K562 (cell line): Measurements from ENCODE around the gene MLLT3. TPM values are rescaled to one million over a fixed set of nuclear protein-coding genes. Genes with fewer than 3 reads are reported as not detected.

Experiments used
- ATAC-seq: fragments of 200-7000 bp; cut with Tn5 transposase; 3 replicates; pipeline ENCODE4 v1.9.1; 2020; ENCODE audit warnings: moderate library complexity
- BruUV-seq: library from RNA; stranded (reverse); fragments of 400-500 nt; replicated peaks from 2 replicates; lab custom pipeline; 2021; lab: Mats Ljungman, UMichigan
- CTCF ChIA-PET: fragments of 300-600 bp; formaldehyde crosslinking; extraction: SDS; loops from one replicate; lab custom pipeline; 2021; ENCODE audit warnings: low intra/inter-chr PET ratio; lab: Yijun Ruan, JAX
- POLR2A ChIA-PET: fragments of 300-600, 350-650 bp; sonication (Branson Sonifier 250); formaldehyde crosslinking; extraction: SDS; loops from one replicate; lab custom pipeline; 2021; ENCODE audit warnings: antibody characterized with exemption, inconsistent platforms; lab: Yijun Ruan, JAX
- DNase-seq, 4 experiments: peaks; one replicate each; pipeline versions ENCODE4 v3.0.0 to v3.0.0-alpha.2; 2011 to 2018; ENCODE audit warnings: low spot score in 3 of 4, mixed read lengths in 3 of 4; ENCODE audit errors: extremely low read depth in 1 of 4
- FAIRE-seq: peaks from 2 replicates; lab custom pipeline; 2011; peaks lifted over from hg19 to GRCh38; lab: Jason Lieb, UNC
- H2AFZ ChIP-seq: 2 replicates; pipeline ENCODE4 v1.6.0; 2011; ENCODE audit warnings: low read depth, low read length, control low read depth, inconsistent platforms
- H3K27ac ChIP-seq: fragments of 200-600 bp; 3 replicates; pipeline ENCODE4 v1.8.0; 2011; ENCODE audit warnings: low read depth, mild to moderate bottlenecking, control low read depth, inconsistent platforms, low read length, moderate library complexity, mixed read lengths; ENCODE audit errors: extremely low read depth
- H3K27me3 ChIP-seq, 2 experiments: fragments of 300-600 bp in 1 of 2; 2 replicates in 1 of 2; 3 replicates in 1 of 2; pipeline versions ENCODE4 v1.6.0 to v1.8.0; 2011; ENCODE audit warnings: inconsistent platforms in 2 of 2, low read length in 2 of 2, mild to moderate bottlenecking in 1 of 2, mixed read lengths in 1 of 2, moderate library complexity in 1 of 2; ENCODE audit not compliant: control insufficient read depth in 2 of 2, insufficient read depth in 2 of 2
- H3K36me3 ChIP-seq: fragments of 300-600 bp; 3 replicates; pipeline ENCODE4 v1.8.0; 2011; ENCODE audit warnings: mild to moderate bottlenecking, low read length, inconsistent platforms; ENCODE audit not compliant: control insufficient read depth, insufficient read depth
- H3K4me1 ChIP-seq, 2 experiments: fragments of 200-600 bp in 1 of 2; replicated peaks in 1 of 2; 2 replicates in 1 of 2; 3 replicates in 1 of 2; pipeline versions ENCODE4 v1.5.1 to v1.8.0; 2011; ENCODE audit warnings: inconsistent platforms in 2 of 2, low read length in 2 of 2, mild to moderate bottlenecking in 1 of 2, mixed read lengths in 1 of 2, moderate library complexity in 1 of 2; ENCODE audit not compliant: control insufficient read depth in 2 of 2, insufficient read depth in 2 of 2
- H3K4me2 ChIP-seq: 2 replicates; pipeline ENCODE4 v1.6.1; 2011; ENCODE audit warnings: low read length, control low read depth, inconsistent platforms, mixed read lengths; ENCODE audit not compliant: insufficient read depth
- H3K4me3 ChIP-seq: fragments of 200-600 bp; sonication (generic), shearing (Covaris generic); 2 replicates; pipeline ENCODE4 v1.5.1; 2016; ENCODE audit warnings: control low read depth, inconsistent platforms
- H3K79me2 ChIP-seq: fragments of 200-600 bp; 3 replicates; pipeline ENCODE4 v1.8.0; 2011; ENCODE audit warnings: low read length, inconsistent platforms; ENCODE audit not compliant: control insufficient read depth, insufficient read depth
- H3K9ac ChIP-seq, 2 experiments: 2 replicates each; pipeline versions ENCODE4 v1.6.0 to v1.6.1; 2011; ENCODE audit warnings: low read depth in 2 of 2, low read length in 2 of 2, control low read depth in 1 of 2, inconsistent platforms in 1 of 2, mild to moderate bottlenecking in 1 of 2, mixed read lengths in 1 of 2; ENCODE audit not compliant: insufficient read depth in 1 of 2
- H3K9me1 ChIP-seq: one replicate; pipeline ENCODE4 v1.6.0; 2011; ENCODE audit warnings: inconsistent platforms, mild to moderate bottlenecking, low read length, moderate library complexity; ENCODE audit not compliant: control insufficient read depth, insufficient read depth
- H3K9me3 ChIP-seq: replicated peaks from 2 replicates; pipeline ENCODE4 v1.5.1; 2011; ENCODE audit warnings: low read depth, low read length, inconsistent platforms; ENCODE audit not compliant: control insufficient read depth, insufficient read depth
- H4K20me1 ChIP-seq: replicated peaks from 2 replicates; pipeline ENCODE4 v1.6.1; 2011; ENCODE audit warnings: low read length, inconsistent platforms, mixed read lengths; ENCODE audit not compliant: control insufficient read depth, insufficient read depth
- RAD21 ChIP-seq, 2 experiments: fragments of 250-450 bp in 1 of 2; fragments of 450-650 bp in 1 of 2; sonication (Bioruptor Pico) in 1 of 2; formaldehyde crosslinking in 1 of 2; IDR thresholded peaks in 1 of 2; conservative IDR thresholded peaks in 1 of 2; 2 replicates each; pipeline versions ENCODE4 v1.4.0 to v1.8.0; 2020 to 2022; ENCODE audit warnings: mild to moderate bottlenecking in 2 of 2, moderate library complexity in 1 of 2
- XRCC5 ChIP-seq: fragments of 200-400 bp; formaldehyde crosslinking; IDR thresholded peaks from 2 replicates; pipeline ENCODE4 v1.6.1; 2017; ENCODE audit warnings: low read depth, mild to moderate bottlenecking, low read length
- ZC3H4 ChIP-seq: sonication (generic); formaldehyde crosslinking; IDR thresholded peaks from 2 replicates; pipeline ENCODE4 v1.9.0; 2021; ENCODE audit warnings: missing genetic modification reagents, borderline replicate concordance
- ZKSCAN3 ChIP-seq: fragments of 250-450 bp; sonication (Bioruptor Pico); IDR thresholded peaks from 2 replicates; pipeline ENCODE4 v1.4.0; 2020
- ZNF764 ChIP-seq: fragments of 250-450 bp; sonication (Bioruptor Pico); IDR thresholded peaks from 2 replicates; pipeline ENCODE4 v1.4.0; 2020; ENCODE audit warnings: low read depth, mild to moderate bottlenecking, moderate library complexity
- ZSCAN32 ChIP-seq: fragments of 450-650 bp; formaldehyde crosslinking; IDR thresholded peaks from 2 replicates; pipeline ENCODE4 v1.4.0; 2020; ENCODE audit warnings: mild to moderate bottlenecking, moderate library complexity
- WGBS: fragments of 100-300 bp; shearing (Covaris generic); methylation state at CpG from one replicate; pipeline ENCODE4 v1.1.6; 2016; ENCODE audit warnings: low coverage, mixed read lengths; ENCODE audit not compliant: insufficient coverage; ENCODE audit errors: missing lambda C conversion rate; 5-methylcytosine and 5-hydroxymethylcytosine counted together
- in situ Hi-C: fragments of 300-500 bp; cut with MboI; formaldehyde crosslinking; loops from 4 replicates; pipeline ENCODE4 v1.15.0; 2018; ENCODE audit warnings: inconsistent platforms, mixed read lengths
- intact Hi-C: fragments of 100-400 bp; cut with micrococcal nuclease; formaldehyde crosslinking; loops from 2 replicates; pipeline ENCODE4 v1.14.2; 2022
- polyA plus RNA-seq, 8 experiments: library from polyadenylated mRNA; depleted of rRNA in 4 of 8; stranded (reverse) in 5 of 8; unstranded in 3 of 8; fragments of >200 nt; fragmentation: Nextera tagmentation in 2 of 8; fragmentation: Illumina TruSeq in 1 of 8; extraction: Ambion mirVana in 2 of 8; extraction: Trizol in 1 of 8; gene quantifications; 2 replicates each; pipeline versions ENCODE4 v1.2.1 to v1.2.3, GENCODE V29; 2011 to 2014; ENCODE audit warnings: inconsistent platforms in 1 of 8, missing spikeins in 1 of 8
- total RNA-seq, 7 experiments: library from RNA; depleted of rRNA in 6 of 7; stranded (reverse); fragments of >200 nt in 6 of 7; fragmentation: Illumina TruSeq in 2 of 7; extraction: Trizol in 2 of 7; gene quantifications; 2 replicates each; pipeline versions ENCODE4 v1.2.1 to v1.2.3, GENCODE V29; 2011 to 2021; ENCODE audit warnings: low replicate concordance in 1 of 7

MLLT3 gene
- total and polyA plus RNA-seq, 9 of the 15 experiments (the other 6 are each of a cell fraction or from before 2014, with no cell fraction given) = 0.07 to 0.42 (median 0.22) TPM; not detected in 4

- no TSS peak for BruUV-seq
- H3K79me2 ChIP-seq = no peaks in the 10 kb centered on the region
Measured at GRCh38 chr9:20620650-20621470, 1.4 kb downstream of the MLLT3 start.

GRCh38 chr9:20619487-20620200 is 2.7 kb downstream of the MLLT3 start:
- H3K9me3 ChIP-seq = no peaks in the 10 kb centered on the region
- 2% methylated on average over 14 of the region's 15 CpGs for WGBS
- intact Hi-C loops (no loop called here), in situ Hi-C loops (no loop called here)
- FAIRE-seq = no peak
- no peak for DNase-seq
- no peak overlapping the region for H2AFZ ChIP-seq
- no peaks in the 10 kb centered on the region for H3K27me3 ChIP-seq
- H3K9me1 ChIP-seq = no peaks in the 10 kb centered on the region
- no peak overlapping the region for H3K4me3 ChIP-seq
- no peak for ATAC-seq
- POLR2A ChIA-PET = interaction anchor here (0.5 kb wide), 1 partner anchor 201 kb away, joined by 3 read pairs; no protein-coding TSS in a partner anchor
- TF ChIP-seq RAD21 (CRISPR knock-in tag; conservative IDR thresholded peaks at IDR 0.05 in 1 of 2, IDR thresholded peaks at IDR 0.05 in 1 of 2) (no peak), ZKSCAN3 (no peak), ZSCAN32 (CRISPR knock-in tag) (no peak), XRCC5 (no peak)
- no peak overlapping the region for H3K9ac ChIP-seq
- no peak overlapping the region for H3K27ac ChIP-seq
- no peaks in the 10 kb centered on the region for H3K79me2 ChIP-seq
- no peak overlapping the region for H3K4me2 ChIP-seq
- H4K20me1 ChIP-seq = no peaks in the 10 kb centered on the region
- CTCF ChIA-PET = no interaction called here
- no TSS peak for BruUV-seq
- H3K4me1 ChIP-seq = no peaks in the 10 kb centered on the region
- H3K36me3 ChIP-seq = no peaks in the 10 kb centered on the region

More at GRCh38 chr9:20620650-20621470, 1.4 kb downstream of the MLLT3 start:
- in situ Hi-C loops = no loop called here
- H3K9ac ChIP-seq = no peak overlapping the region
- no peaks in the 10 kb centered on the region for H3K9me3 ChIP-seq
- no peaks in the 10 kb centered on the region for H3K27me3 ChIP-seq
- ATAC-seq = no peak
- no peaks in the 10 kb centered on the region for H3K36me3 ChIP-seq
- H3K27ac ChIP-seq = no peak overlapping the region
- CTCF ChIA-PET = no interaction called here
- no peak overlapping the region for H3K4me2 ChIP-seq
- TF ChIP-seq ZC3H4 (CRISPR knock-in tag) (no peak), ZNF764 (no peak)
- TF ChIP-seq, all 486 proteins: peak for 0
- FAIRE-seq = no peak
- POLR2A ChIA-PET = no interaction called here
- 27% methylated on average over 18 of the region's 65 CpGs for WGBS
- intact Hi-C loops = no loop called here
- no peaks in the 10 kb centered on the region for H3K4me1 ChIP-seq
- H2AFZ ChIP-seq = no peak overlapping the region
- DNase-seq = no peak
- H3K4me3 ChIP-seq = no peak overlapping the region
- no peaks in the 10 kb centered on the region for H4K20me1 ChIP-seq
- no peaks in the 10 kb centered on the region for H3K9me1 ChIP-seq
